Keratinocyte (primary cell): ENCODE measurements around the gene SCARF2. TPM values are rescaled to one million over a fixed set of nuclear protein-coding genes. Genes with fewer than 3 reads are reported as not detected.
A peak's percentile ranks its signal among the peaks of the same experiment; 100 is the strongest.

Experiments
- DNase-seq: peaks from one replicate; pipeline ENCODE4 v3.0.0-alpha.2; 2011; ENCODE audit warnings: low read depth, missing footprints, low spot score
- FAIRE-seq: peaks from 2 replicates; lab custom pipeline; 2011; peaks lifted over from hg19 to GRCh38; lab: Jason Lieb, UNC
- H2AFZ ChIP-seq: 2 replicates; pipeline ENCODE4 v1.6.0; 2012; ENCODE audit warnings: low read length, control low read depth, inconsistent platforms; ENCODE audit not compliant: control insufficient read depth
- H3K27ac ChIP-seq: 2 replicates; pipeline ENCODE4 v1.5.1; 2011; ENCODE audit warnings: low read length; ENCODE audit not compliant: control insufficient read depth, insufficient read depth
- H3K27me3 ChIP-seq: 3 replicates; pipeline ENCODE4 v1.6.0; 2011; ENCODE audit warnings: low read length; ENCODE audit not compliant: control insufficient read depth, insufficient read depth; ENCODE audit errors: extremely low read depth
- H3K36me3 ChIP-seq, 2 experiments: 2 replicates in 1 of 2; 3 replicates in 1 of 2; pipeline ENCODE4 v1.5.1; 2011; ENCODE audit warnings: low read length in 2 of 2, mild to moderate bottlenecking in 1 of 2; ENCODE audit not compliant: control insufficient read depth in 2 of 2, insufficient read depth in 2 of 2; ENCODE audit errors: extremely low read depth in 1 of 2
- H3K4me1 ChIP-seq: 3 replicates; pipeline ENCODE4 v1.5.1; 2011; ENCODE audit warnings: low read length; ENCODE audit not compliant: control insufficient read depth, insufficient read depth; ENCODE audit errors: extremely low read depth
- H3K4me2 ChIP-seq: 3 replicates; pipeline ENCODE4 v1.6.0; 2011; ENCODE audit warnings: low read depth, low read length; ENCODE audit not compliant: control insufficient read depth, insufficient read depth; ENCODE audit errors: extremely low read depth
- H3K4me3 ChIP-seq, 3 experiments: fragments of 200-600 bp in 1 of 3; sonication (generic) in 1 of 3; 2 replicates in 2 of 3; 3 replicates in 1 of 3; pipeline ENCODE4 v1.5.1; 2011 to 2016; ENCODE audit warnings: low read length in 3 of 3, mild to moderate bottlenecking in 3 of 3, control low read depth in 2 of 3, inconsistent platforms in 1 of 3, low read depth in 1 of 3, mixed read lengths in 1 of 3, mixed run types in 1 of 3, moderate library complexity in 1 of 3; ENCODE audit not compliant: control insufficient read depth in 2 of 3, insufficient read depth in 2 of 3; ENCODE audit errors: extremely low read depth in 1 of 3
- H3K79me2 ChIP-seq: 2 replicates; pipeline ENCODE4 v1.6.0; 2012; ENCODE audit warnings: low read length; ENCODE audit not compliant: control insufficient read depth, insufficient read depth
- H3K9ac ChIP-seq: 3 replicates; pipeline ENCODE4 v1.6.0; 2011; ENCODE audit warnings: low read length; ENCODE audit not compliant: control insufficient read depth, insufficient read depth; ENCODE audit errors: extremely low read depth
- H3K9me1 ChIP-seq: 3 replicates; pipeline ENCODE4 v1.6.0; 2011; ENCODE audit warnings: low read length; ENCODE audit not compliant: control insufficient read depth, insufficient read depth; ENCODE audit errors: extremely low read depth
- H3K9me3 ChIP-seq: 2 replicates; pipeline ENCODE4 v1.5.1; 2012; ENCODE audit warnings: low read depth, low read length; ENCODE audit not compliant: control insufficient read depth
- H4K20me1 ChIP-seq: 3 replicates; pipeline ENCODE4 v1.6.0; 2011; ENCODE audit warnings: low read length; ENCODE audit not compliant: control insufficient read depth, insufficient read depth; ENCODE audit errors: extremely low read depth
- EZH2 ChIP-seq: IDR thresholded peaks from one replicate; pipeline ENCODE4 v1.6.1; 2012; ENCODE audit warnings: inconsistent platforms, mild to moderate bottlenecking, low read length, moderate library complexity
- dilution Hi-C: fragments of 300-500 bp; cut with MboI; formaldehyde crosslinking; loops from one replicate; pipeline ENCODE4 v1.7.0; 2020; ENCODE audit warnings: low sequenced_read_pairs; ENCODE audit not compliant: extremely low pct_ligation_motif_present
- polyA minus RNA-seq, 3 experiments: library from RNA; depleted of rRNA, polyadenylated mRNA; stranded (reverse); fragments of >200 nt; gene quantifications; 1 replicate in 1 of 3; 2 replicates in 1 of 3; 3 replicates in 1 of 3; pipeline ENCODE4 v1.2.3, GENCODE V29; 2011
- polyA plus RNA-seq, 5 experiments: library from polyadenylated mRNA; depleted of rRNA in 3 of 5; stranded (reverse) in 3 of 5; stranded (forward) in 1 of 5; unstranded in 1 of 5; fragments of >200 nt; gene quantifications; 1 replicate in 1 of 5; 2 replicates in 3 of 5; 3 replicates in 1 of 5; pipeline versions ENCODE4 v1.2.1 to v1.2.3, GENCODE V29; 2011 to 2012; ENCODE audit warnings: missing spikeins in 2 of 5, low read depth in 1 of 5, low replicate concordance in 1 of 5
- TF ChIP-seq, protein P1 (sequence below), 3 experiments: IDR thresholded peaks in 1 of 3; conservative IDR thresholded peaks in 1 of 3; optimal IDR thresholded peaks in 1 of 3; 2 replicates in 2 of 3; 3 replicates in 1 of 3; pipeline versions ENCODE3 to v1.5.1; 2011; ENCODE audit warnings: low read length in 3 of 3, mild to moderate bottlenecking in 3 of 3, moderate library complexity in 2 of 3, control low read depth in 1 of 3, inconsistent platforms in 1 of 3; ENCODE audit not compliant: insufficient read depth in 2 of 3; ENCODE audit errors: extremely low read depth in 1 of 3

SCARF2 gene, protein sequence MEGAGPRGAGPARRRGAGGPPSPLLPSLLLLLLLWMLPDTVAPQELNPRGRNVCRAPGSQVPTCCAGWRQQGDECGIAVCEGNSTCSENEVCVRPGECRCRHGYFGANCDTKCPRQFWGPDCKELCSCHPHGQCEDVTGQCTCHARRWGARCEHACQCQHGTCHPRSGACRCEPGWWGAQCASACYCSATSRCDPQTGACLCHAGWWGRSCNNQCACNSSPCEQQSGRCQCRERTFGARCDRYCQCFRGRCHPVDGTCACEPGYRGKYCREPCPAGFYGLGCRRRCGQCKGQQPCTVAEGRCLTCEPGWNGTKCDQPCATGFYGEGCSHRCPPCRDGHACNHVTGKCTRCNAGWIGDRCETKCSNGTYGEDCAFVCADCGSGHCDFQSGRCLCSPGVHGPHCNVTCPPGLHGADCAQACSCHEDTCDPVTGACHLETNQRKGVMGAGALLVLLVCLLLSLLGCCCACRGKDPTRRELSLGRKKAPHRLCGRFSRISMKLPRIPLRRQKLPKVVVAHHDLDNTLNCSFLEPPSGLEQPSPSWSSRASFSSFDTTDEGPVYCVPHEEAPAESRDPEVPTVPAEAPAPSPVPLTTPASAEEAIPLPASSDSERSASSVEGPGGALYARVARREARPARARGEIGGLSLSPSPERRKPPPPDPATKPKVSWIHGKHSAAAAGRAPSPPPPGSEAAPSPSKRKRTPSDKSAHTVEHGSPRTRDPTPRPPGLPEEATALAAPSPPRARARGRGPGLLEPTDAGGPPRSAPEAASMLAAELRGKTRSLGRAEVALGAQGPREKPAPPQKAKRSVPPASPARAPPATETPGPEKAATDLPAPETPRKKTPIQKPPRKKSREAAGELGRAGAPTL
- polyA plus RNA-seq (0.05 to 0.06 TPM (median 0.05 TPM) in 3 replicates), polyA minus RNA-seq (0.10 to 0.26 TPM in 2 of 3 replicates, not detected in the other)
- not detected for polyA plus RNA-seq (2011; ENCODE audit: low read depth)
- 0.10 and 0.12 TPM in 2 replicates for polyA plus RNA-seq (2011; cell fraction: cytosol; rRNA removed)
- polyA plus RNA-seq (2011; cell fraction: nucleus; rRNA removed), result 0.23 and 0.28 TPM in 2 replicates
- polyA plus RNA-seq (2012; ENCODE audit: low replicate concordance), result 0.09 and 0.31 TPM in 2 replicates
- not detected for polyA minus RNA-seq (2011; cell fraction: cytosol; rRNA and poly(A)+ RNA removed)
- 0.23 and 0.84 TPM in 2 replicates for polyA minus RNA-seq (2011; cell fraction: nucleus; rRNA and poly(A)+ RNA removed)

DNA sequence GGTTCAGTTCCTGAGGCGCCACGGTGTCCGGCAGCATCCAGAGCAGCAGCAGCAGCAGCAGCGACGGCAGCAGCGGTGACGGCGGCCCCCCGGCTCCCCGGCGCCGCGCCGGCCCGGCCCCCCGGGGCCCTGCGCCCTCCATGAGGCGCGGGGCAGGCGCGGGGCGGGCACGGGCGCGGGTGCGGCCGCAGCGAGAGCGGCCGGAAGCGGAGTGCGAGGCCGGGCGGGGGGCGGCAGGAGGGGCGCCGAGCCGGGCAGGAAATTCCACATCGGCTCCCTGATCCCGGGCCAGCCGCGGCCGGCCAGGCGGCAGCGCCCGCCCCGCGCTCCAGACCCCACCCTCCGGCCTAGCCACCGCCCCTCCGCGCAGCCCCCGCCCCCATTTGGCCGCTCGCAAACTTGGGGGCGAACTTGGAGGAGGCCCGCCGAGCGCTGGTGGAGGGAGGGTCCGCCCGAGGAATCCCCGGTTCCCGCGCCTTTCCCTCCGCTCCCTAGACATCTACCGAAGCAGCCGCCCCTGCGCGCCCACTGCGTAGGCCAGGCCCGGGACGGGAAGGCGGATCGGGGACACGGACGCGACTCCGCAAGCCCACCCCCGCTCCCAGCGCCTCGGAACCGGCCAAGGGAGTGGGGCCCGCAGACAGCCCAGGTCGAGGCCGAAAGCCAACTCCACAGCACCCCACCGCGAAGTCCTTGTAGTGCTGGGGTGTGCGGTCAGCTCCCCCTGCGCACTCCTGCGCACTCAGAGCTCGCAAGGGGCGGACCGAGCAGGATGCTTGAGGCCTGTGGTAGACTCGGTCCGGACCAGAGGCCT, at the start of gene SCARF2:
Gene SCARF2 (minus strand): TSS at position 213 of the 814 bp plus-strand sequence. CDS start 71 bp downstream, at position 142.
- Histone ChIP-seq H3K79me2 (no peaks in the 10 kb centered on the region), H2AFZ (no peak within 1 kb of the TSS), H3K4me3 (peak within 1 kb of the TSS in 1 of 3 experiments; percentile 37), H3K9ac (no peak within 1 kb of the TSS), H4K20me1 (peaks cover 6% of the 10 kb centered on the region), H3K27me3 (peaks cover 61% of the 10 kb centered on the region), H3K4me2 (peak within 1 kb of the TSS; percentile 51), H3K27ac (no peak within 1 kb of the TSS), H3K4me1 (peaks cover 9% of the 10 kb centered on the region), H3K9me3 (no peaks in the 10 kb centered on the region), H3K9me1 (no peaks in the 10 kb centered on the region), H3K36me3 (peaks cover 0 to 4% of the 10 kb centered on the region in 2 experiments)
- FAIRE-seq (no peak), DNase-seq (no peak)
- dilution Hi-C loops, result no loop called here
- peak; percentile 83 for TF ChIP-seq EZH2
- TF ChIP-seq, protein P1, sequence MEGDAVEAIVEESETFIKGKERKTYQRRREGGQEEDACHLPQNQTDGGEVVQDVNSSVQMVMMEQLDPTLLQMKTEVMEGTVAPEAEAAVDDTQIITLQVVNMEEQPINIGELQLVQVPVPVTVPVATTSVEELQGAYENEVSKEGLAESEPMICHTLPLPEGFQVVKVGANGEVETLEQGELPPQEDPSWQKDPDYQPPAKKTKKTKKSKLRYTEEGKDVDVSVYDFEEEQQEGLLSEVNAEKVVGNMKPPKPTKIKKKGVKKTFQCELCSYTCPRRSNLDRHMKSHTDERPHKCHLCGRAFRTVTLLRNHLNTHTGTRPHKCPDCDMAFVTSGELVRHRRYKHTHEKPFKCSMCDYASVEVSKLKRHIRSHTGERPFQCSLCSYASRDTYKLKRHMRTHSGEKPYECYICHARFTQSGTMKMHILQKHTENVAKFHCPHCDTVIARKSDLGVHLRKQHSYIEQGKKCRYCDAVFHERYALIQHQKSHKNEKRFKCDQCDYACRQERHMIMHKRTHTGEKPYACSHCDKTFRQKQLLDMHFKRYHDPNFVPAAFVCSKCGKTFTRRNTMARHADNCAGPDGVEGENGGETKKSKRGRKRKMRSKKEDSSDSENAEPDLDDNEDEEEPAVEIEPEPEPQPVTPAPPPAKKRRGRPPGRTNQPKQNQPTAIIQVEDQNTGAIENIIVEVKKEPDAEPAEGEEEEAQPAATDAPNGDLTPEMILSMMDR (optimal IDR thresholded peaks at IDR 0.05 in 1 of 3, IDR thresholded peaks at IDR 0.05 in 1 of 3, conservative IDR thresholded peaks at IDR 0.05 in 1 of 3; ENCODE audit: extremely low read depth in 1 of 3, insufficient read depth in 2 of 3, low read length in 3 of 3), result no peak

DNA sequence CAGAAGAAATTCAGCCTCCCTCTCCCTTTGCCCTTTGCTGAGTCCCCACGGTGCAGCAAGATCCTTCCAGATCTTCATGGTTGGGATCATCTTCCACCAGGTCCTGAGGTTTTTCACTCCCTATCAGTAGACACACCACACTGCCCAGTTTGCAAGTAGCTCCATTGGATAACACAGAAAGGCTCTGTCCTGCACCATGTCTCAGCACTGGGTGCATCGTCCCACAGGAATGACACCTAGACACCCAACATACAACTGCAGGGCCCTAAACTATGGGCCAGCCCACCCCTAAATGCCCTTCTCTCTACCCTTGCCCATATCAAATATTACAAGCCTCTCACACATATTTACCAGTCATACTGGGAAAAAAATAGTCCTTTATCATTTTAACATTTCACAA, 48.6 kb upstream of the SCARF2 start:
- no peak overlapping the region for H3K9ac ChIP-seq
- no peak overlapping the region for H2AFZ ChIP-seq
- no peaks in the 10 kb centered on the region for H3K27me3 ChIP-seq
- H3K79me2 ChIP-seq, result no peaks in the 10 kb centered on the region
- DNase-seq (no peak), FAIRE-seq (no peak)
- TF ChIP-seq, protein P1 (optimal IDR thresholded peaks at IDR 0.05 in 1 of 3, IDR thresholded peaks at IDR 0.05 in 1 of 3, conservative IDR thresholded peaks at IDR 0.05 in 1 of 3; ENCODE audit: extremely low read depth in 1 of 3, insufficient read depth in 2 of 3, low read length in 3 of 3), result no peak
- TF ChIP-seq EZH2, result no peak
- H3K9me1 ChIP-seq, result no peaks in the 10 kb centered on the region
- no peak overlapping the region for H3K4me3 ChIP-seq
- H3K4me2 ChIP-seq, result no peak overlapping the region
- H3K9me3 ChIP-seq, result no peaks in the 10 kb centered on the region
- H4K20me1 ChIP-seq, result no peaks in the 10 kb centered on the region
- H3K36me3 ChIP-seq, result peaks cover 6 to 12% of the 10 kb centered on the region in 2 experiments
- no peak overlapping the region for H3K27ac ChIP-seq
- H3K4me1 ChIP-seq, result no peaks in the 10 kb centered on the region
- dilution Hi-C loops, result no loop called here
